MM.1S (cell line): ENCODE results near the gene GNAI3.

Experiments used
- CTCF ChIP-seq: fragments of 300-600 bp; sonication (generic); IDR thresholded peaks from 2 replicates; pipeline ENCODE4 v1.5.1; 2016; ENCODE audit warnings: antibody characterized with exemption, low read length, mixed read lengths
- EZH2 ChIP-seq: fragments of 300-600 bp; sonication (generic); optimal IDR thresholded peaks from 2 replicates; pipeline ENCODE3; 2017; ENCODE audit warnings: low read depth, mild to moderate bottlenecking, antibody characterized with exemption, low read length, mixed read lengths

- TF ChIP-seq EZH2 (no peak), CTCF (no peak)
Observed at GRCh38 chr1:109629372-109630030, 81.1 kb downstream of the GNAI3 start.
